22Rv1 (cell line): ENCODE measurements around the gene RGS7.

Experiments
- H3K27ac ChIP-seq: fragments of 450-650 bp; 2 replicates; pipeline ENCODE4 v1.5.1; 2017
- CTCF ChIP-seq: fragments of 450-650 bp; IDR thresholded peaks from 2 replicates; pipeline ENCODE4 v1.5.1; 2017; ENCODE audit warnings: mild to moderate bottlenecking
- ZFX ChIP-seq: fragments of 450-650 bp; IDR thresholded peaks from 2 replicates; pipeline ENCODE4 v1.6.1; 2017; ENCODE audit warnings: antibody characterized with exemption, borderline replicate concordance

The RGS7 gene

GRCh38 chr1:241356519-241357365 lies at the start of gene RGS7:
Gene RGS7, minus strand, starts transcription at chr1:241357205.
- H3K27ac ChIP-seq: no peak within 1 kb of the TSS
- TF ChIP-seq CTCF: peak; percentile 13; the same call in 1 of the 2 replicates
- no peak for TF ChIP-seq ZFX

GRCh38 chr1:241406421-241406820 lies 49.4 kb upstream of the RGS7 start:
- H3K27ac ChIP-seq: no peak overlapping the region
- TF ChIP-seq ZFX (no peak), CTCF (no peak)

- TF ChIP-seq CTCF (no peak), ZFX (no peak)
- no peak overlapping the region for H3K27ac ChIP-seq
These were observed 44.2 kb upstream of the RGS7 start for GRCh38 chr1:241401156-241401555.

GRCh38 chr1:241396747-241397681 lies 40.0 kb upstream of the RGS7 start:
- no peak overlapping the region for H3K27ac ChIP-seq
- TF ChIP-seq CTCF (no peak), ZFX (no peak)

GRCh38 chr1:241391926-241392710 lies 35.1 kb upstream of the RGS7 start:
- H3K27ac ChIP-seq: no peak overlapping the region

GRCh38 chr1:241390526-241390925 lies 33.5 kb upstream of the RGS7 start:
- no peak overlapping the region for H3K27ac ChIP-seq
- no peak for TF ChIP-seq ZFX
- no peak for TF ChIP-seq CTCF

More at GRCh38 chr1:241391926-241392710, 35.1 kb upstream of the RGS7 start:
- TF ChIP-seq ZFX: no peak
- TF ChIP-seq CTCF: no peak
